AG09319 (cell line): ENCODE data around the gene CELF2.

Experiments used
- DNase-seq: peaks from one replicate; pipeline ENCODE4 v3.0.0-alpha.2; 2010; ENCODE audit warnings: low read depth; ENCODE audit errors: extremely low read depth
- CTCF ChIP-seq: IDR thresholded peaks from 2 replicates; pipeline ENCODE4 v1.5.1; 2011; ENCODE audit warnings: low read depth, mild to moderate bottlenecking, inconsistent platforms, low read length, moderate library complexity

CELF2 gene

DNA sequence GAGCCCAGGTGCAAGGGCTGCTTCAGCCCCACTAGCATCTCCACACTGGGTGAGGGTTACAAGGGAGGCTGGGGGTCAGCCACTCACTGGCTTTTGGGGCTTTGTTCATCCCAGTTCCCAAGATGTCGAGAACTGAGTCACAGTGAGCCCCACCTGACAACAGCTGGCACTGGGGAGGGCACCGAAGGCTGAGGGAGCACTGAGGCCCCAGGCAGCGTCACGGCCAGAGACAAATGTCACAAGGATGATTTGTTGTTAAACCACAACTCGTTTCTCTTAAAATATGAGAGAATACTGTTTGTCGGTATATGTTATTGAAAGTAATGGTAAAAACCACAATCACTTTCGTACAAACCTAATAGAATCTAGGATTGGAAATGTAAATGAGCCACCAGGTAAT, 219.9 kb downstream of the CELF2 start:
- no peak for DNase-seq
- no peak for TF ChIP-seq CTCF

- no peak for TF ChIP-seq CTCF
- DNase-seq = no peak
Measured at GRCh38 chr10:11238893-11239292, 221.2 kb downstream of the CELF2 start.

DNA sequence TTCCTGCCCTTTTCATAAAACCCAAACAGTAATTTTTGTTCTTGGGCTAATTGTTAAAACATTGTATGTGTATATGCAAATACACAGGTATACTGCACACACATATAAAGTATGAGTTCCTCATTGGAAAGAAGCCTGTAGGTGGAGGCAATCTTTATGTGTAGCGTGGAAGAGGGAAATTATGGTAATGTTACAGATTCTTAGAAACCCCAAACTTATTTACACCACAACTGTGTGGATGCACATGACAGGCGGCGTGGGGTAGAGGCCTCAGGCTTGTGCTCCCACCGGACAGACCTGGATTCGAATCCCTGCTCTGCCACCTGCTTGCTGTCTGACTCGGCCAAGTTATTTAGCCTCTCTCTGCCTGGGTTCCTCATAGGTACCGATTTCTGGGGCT, 223.0 kb downstream of the CELF2 start:
- no peak for TF ChIP-seq CTCF
- DNase-seq = no peak

- DNase-seq = no peak
- no peak for TF ChIP-seq CTCF
Measured at GRCh38 chr10:11242443-11243387, 225.0 kb downstream of the CELF2 start.

GRCh38 chr10:11243425-11244222, 226.0 kb downstream of the CELF2 start:
- no peak for TF ChIP-seq CTCF
- no peak for DNase-seq

GRCh38 chr10:11245095-11245479, 227.4 kb downstream of the CELF2 start:
- no peak for TF ChIP-seq CTCF
- no peak for DNase-seq

GRCh38 chr10:11245510-11245909, 227.8 kb downstream of the CELF2 start:
- no peak for DNase-seq
- no peak for TF ChIP-seq CTCF
